Common myeloid progenitor, CD34-positive (primary cell): ENCODE measurements around the gene SMIM44.

Experiments
- CTCF ChIA-PET: fragments of 350-600 bp; sonication (Branson Sonifier 250); formaldehyde crosslinking; loops from one replicate; lab custom pipeline; 2021; ENCODE audit warnings: antibody characterized with exemption; lab: Charles Lee
- POLR2A ChIA-PET: fragments of 350-600 bp; sonication (Branson Sonifier 250); formaldehyde crosslinking; loops from one replicate; lab custom pipeline; 2021; ENCODE audit warnings: antibody characterized with exemption; lab: Charles Lee
- DNase-seq, 3 donors: peaks; one replicate each; pipeline versions ENCODE4 v3.0.0 to v3.0.0-alpha.2; 2013
- H3K27ac ChIP-seq, 2 experiments: 1 replicate in 1 of 2; 2 replicates in 1 of 2; pipeline ENCODE4 v1.7.0; 2013; ENCODE audit warnings: inconsistent platforms in 2 of 2, low read length in 2 of 2, mild to moderate bottlenecking in 2 of 2, low read depth in 1 of 2, moderate library complexity in 1 of 2; ENCODE audit not compliant: severe bottlenecking in 2 of 2, insufficient read depth in 1 of 2, poor library complexity in 1 of 2
- H3K27me3 ChIP-seq, 5 experiments: replicated peaks in 2 of 5; 1 replicate in 3 of 5; 2 replicates in 2 of 5; pipeline versions ENCODE4 v1.6.1 to v1.7.0; 2013; ENCODE audit warnings: low read length in 4 of 5, mild to moderate bottlenecking in 2 of 5, moderate library complexity in 2 of 5, inconsistent platforms in 1 of 5; ENCODE audit not compliant: insufficient read depth in 5 of 5, control insufficient read depth in 4 of 5
- H3K36me3 ChIP-seq, 4 experiments: 1 replicate in 2 of 4; 2 replicates in 2 of 4; pipeline versions ENCODE4 v1.6.1 to v1.7.0; 2013; ENCODE audit warnings: low read length in 3 of 4, control low read depth in 1 of 4, mild to moderate bottlenecking in 1 of 4; ENCODE audit not compliant: control insufficient read depth in 4 of 4, insufficient read depth in 4 of 4
- H3K4me1 ChIP-seq, 4 experiments: 1 replicate in 3 of 4; 2 replicates in 1 of 4; pipeline versions ENCODE4 v1.6.1 to v1.7.1; 2013; ENCODE audit warnings: low read length in 3 of 4, mild to moderate bottlenecking in 3 of 4, control low read depth in 1 of 4, inconsistent platforms in 1 of 4, moderate library complexity in 1 of 4; ENCODE audit not compliant: control insufficient read depth in 4 of 4, insufficient read depth in 4 of 4; ENCODE audit errors: control extremely low read depth in 1 of 4
- H3K4me3 ChIP-seq, 7 experiments: 1 replicate in 4 of 7; 2 replicates in 3 of 7; pipeline versions ENCODE4 v1.5.1 to v1.7.0; 2013; ENCODE audit warnings: mild to moderate bottlenecking in 7 of 7, low read length in 6 of 7, moderate library complexity in 6 of 7, inconsistent platforms in 2 of 7, low read depth in 2 of 7, control low read depth in 1 of 7; ENCODE audit not compliant: insufficient read depth in 4 of 7, control insufficient read depth in 1 of 7; ENCODE audit errors: extremely low read depth in 1 of 7
- H3K9me3 ChIP-seq, 5 experiments: 1 replicate in 4 of 5; 2 replicates in 1 of 5; pipeline versions ENCODE4 v1.6.1 to v1.7.1; 2013; ENCODE audit warnings: low read length in 4 of 5, mild to moderate bottlenecking in 2 of 5, inconsistent platforms in 1 of 5, low read depth in 1 of 5, moderate library complexity in 1 of 5; ENCODE audit not compliant: control insufficient read depth in 4 of 5, insufficient read depth in 2 of 5; ENCODE audit errors: control extremely low read depth in 1 of 5
- whole genome bisulfite sequencing: methylation state at CpG from one replicate; pipeline ENCODE4 v1.1.5; 2013; ENCODE audit not compliant: insufficient coverage; 5-methylcytosine and 5-hydroxymethylcytosine counted together

The SMIM44 gene

DNA sequence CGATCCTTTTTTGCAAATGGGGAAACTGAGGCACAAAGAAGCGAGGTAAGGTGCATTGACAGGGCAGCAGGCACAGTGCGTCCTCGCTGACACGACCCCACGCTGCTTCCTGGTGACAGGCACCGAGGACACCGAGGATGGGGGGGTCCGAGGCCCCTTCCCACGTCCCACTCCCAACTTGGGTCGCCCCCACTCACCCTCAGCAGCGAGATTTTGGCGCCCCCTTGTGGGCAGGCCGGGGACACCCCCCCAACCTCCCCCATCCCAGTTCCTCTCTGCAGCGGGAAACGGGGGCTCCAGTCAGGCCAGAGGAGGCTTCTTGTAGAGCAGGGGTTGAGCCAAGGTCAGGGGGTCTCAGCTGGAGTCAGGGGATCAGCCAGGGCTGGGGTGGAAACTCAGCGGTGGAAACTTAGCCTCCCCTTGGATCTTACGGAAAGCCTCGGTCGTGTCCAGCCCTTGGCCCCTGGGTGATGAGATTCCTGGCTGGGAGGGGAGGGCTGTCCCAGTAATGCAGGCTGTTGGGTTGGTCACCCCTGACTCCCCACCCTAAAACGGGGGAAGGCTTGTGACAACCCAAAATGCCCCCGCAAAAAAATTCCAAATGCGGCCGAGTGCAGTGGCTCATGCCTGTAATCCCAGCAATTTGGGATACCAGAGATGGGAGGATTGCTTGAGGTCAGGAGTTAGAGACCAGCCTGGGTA is 11.1 kb downstream of the SMIM44 start:
- Histone ChIP-seq H3K4me3 (no peak overlapping the region), H3K27ac (no peak overlapping the region), H3K4me1 (peaks cover 0 to 7% (median 3%) of the 10 kb centered on the region in 4 experiments), H3K27me3 (no peaks in the 10 kb centered on the region), H3K9me3 (peaks cover 0 to 8% (median 7%) of the 10 kb centered on the region in 5 experiments), H3K36me3 (peaks cover 4 to 34% (median 22%) of the 10 kb centered on the region in 4 experiments)
- CTCF ChIA-PET = interaction anchor here (0.8 to 5.1 kb wide), 19 partner anchors 8 to 177 kb away, joined by 3 to 33 read pairs (median 4); partner anchors contain the start of genes DOHH and SMIM44
- POLR2A ChIA-PET = interaction anchor here (0.6 kb wide), 1 partner anchor 1678 kb away, joined by 3 read pairs; no protein-coding TSS in a partner anchor
- 65% methylated on average over 8 of the region's 24 CpGs for WGBS
- DNase-seq = peak in 2 of 3 donors; percentile 41 to 52

DNA sequence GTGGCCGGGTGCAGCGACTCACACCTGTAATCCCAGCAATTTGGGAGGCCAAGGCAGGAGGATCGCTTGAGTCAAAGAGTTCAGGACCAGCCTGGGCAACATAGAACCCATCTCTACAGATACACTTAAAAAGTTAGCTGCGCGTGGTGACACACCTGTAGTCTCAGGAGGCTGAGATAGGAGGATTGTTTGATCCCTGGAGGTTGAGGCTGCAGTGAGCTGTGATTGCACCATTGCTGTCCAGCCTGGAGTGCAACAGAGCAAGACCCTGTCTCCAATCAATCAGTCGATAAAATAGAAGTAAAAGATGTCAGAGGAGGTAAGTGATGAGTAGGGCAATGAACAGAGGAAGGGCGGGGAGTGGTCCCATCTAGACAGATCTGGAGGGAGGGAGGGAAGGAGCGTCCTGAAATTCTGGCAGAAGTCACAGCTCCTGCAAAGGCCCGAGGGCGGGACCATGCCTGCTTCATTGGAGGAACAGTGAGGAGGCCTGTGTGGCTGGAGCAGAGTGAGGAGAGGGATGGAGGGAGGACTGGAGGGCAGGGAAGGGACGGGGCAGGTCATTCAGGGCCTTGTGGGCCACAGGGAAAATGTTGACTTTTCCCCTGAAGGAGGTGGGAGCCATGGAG is 12.6 kb downstream of the SMIM44 start:
- no peak for DNase-seq
- Histone ChIP-seq H3K4me1 (peaks cover 0 to 4% (median 3%) of the 10 kb centered on the region in 4 experiments), H3K27me3 (no peaks in the 10 kb centered on the region), H3K27ac (no peak overlapping the region), H3K4me3 (no peak overlapping the region), H3K36me3 (peaks cover 4 to 35% (median 17%) of the 10 kb centered on the region in 4 experiments), H3K9me3 (peaks cover 0 to 10% (median 7%) of the 10 kb centered on the region in 5 experiments)
- WGBS = 83% methylated on average over 8 of the region's 11 CpGs
- POLR2A ChIA-PET = no interaction called here
- CTCF ChIA-PET = interaction anchor here (0.7 to 5.1 kb wide), 10 partner anchors 9 to 144 kb away, joined by 3 to 33 read pairs (median 4); partner anchors contain the start of gene SMIM44

DNA sequence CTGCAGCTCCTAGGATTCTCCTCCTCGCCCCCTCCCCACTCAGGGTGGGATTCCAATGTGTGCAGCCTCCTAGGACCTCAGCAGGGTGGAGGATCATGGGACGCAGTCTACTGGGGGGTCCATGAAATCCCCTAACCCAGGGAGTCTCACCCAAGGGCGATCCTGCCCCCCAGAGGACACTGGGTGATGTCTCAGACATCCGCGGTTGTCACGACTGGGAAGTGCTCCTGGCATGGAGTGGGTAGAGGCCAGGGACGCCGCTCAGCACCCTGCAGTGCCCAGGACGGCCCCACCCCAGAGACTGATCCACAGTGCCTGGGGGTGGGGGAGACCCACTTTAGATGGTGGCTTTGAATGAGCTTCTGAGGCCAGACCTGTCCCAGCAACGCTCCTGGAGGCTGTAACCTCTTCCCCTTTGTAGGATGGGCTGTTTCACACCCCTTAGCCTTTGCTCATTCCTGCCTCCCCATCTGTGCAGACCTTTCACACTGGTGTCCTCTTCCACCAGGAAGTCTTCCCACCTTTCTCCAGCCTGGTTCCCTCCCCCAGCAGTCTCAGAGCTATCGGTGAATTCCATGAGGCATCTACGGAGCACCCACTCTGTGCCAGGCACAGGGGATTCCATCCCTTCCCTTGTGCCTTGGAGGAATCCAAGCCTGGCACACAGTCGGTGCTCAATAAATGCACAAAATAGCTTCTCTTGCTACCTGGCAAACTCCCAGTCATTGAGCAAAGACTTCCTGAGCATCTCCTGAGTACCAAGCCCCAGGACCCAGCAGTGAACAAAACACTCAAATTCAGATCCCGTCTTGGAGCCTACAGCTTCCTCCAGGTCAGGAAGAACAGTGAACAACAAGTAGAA is 13.4 kb downstream of the SMIM44 start:
- ChIA-PET CTCF (interaction anchor here (0.7 to 5.1 kb wide), 13 partner anchors 9 to 1052 kb away, joined by 3 to 33 read pairs (median 4); partner anchors contain the start of gene SMIM44), POLR2A (interaction anchor here (0.6 kb wide), 1 partner anchor 1631 kb away, joined by 5 read pairs; no protein-coding TSS in a partner anchor)
- no peaks in the 10 kb centered on the region for H3K27me3 ChIP-seq
- peaks cover 4 to 31% (median 10%) of the 10 kb centered on the region in 4 experiments for H3K36me3 ChIP-seq
- no peak for DNase-seq
- no peak overlapping the region for H3K27ac ChIP-seq
- peaks cover 0 to 4% (median 3%) of the 10 kb centered on the region in 4 experiments for H3K4me1 ChIP-seq
- WGBS = 69% methylated on average over 12 of the region's 14 CpGs
- no peak overlapping the region for H3K4me3 ChIP-seq
- H3K9me3 ChIP-seq = peaks cover 0 to 10% (median 7%) of the 10 kb centered on the region in 5 experiments

DNA sequence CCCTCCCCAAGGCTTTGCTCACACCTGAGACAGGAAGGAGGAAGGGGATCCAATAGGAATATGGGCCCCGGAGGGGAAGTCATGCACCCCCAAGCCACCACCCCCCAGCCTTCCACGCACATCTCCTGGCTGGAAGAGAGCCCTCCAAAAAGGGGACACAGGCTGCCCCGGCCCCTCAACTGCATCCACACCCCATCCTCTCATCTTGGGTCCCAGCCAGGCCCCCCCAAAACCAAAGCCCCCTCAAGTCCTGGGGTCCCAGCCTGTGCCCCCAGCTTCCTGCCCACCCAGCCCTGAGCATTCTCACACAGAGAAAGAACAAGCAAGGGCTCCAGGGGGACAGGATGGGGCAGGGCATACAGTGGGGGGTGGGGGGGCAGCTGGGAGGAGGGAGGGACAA is 15.0 kb downstream of the SMIM44 start:
- 100% methylated on average over 1 of the region's 3 CpGs for WGBS
- Histone ChIP-seq H3K4me3 (no peak overlapping the region), H3K9me3 (peaks cover 0 to 10% (median 7%) of the 10 kb centered on the region in 5 experiments), H3K4me1 (peaks cover 0 to 4% (median 2%) of the 10 kb centered on the region in 4 experiments), H3K27me3 (no peaks in the 10 kb centered on the region), H3K36me3 (peaks cover 0 to 21% (median 4%) of the 10 kb centered on the region in 4 experiments), H3K27ac (no peak overlapping the region)
- CTCF ChIA-PET = interaction anchor here (1.3 kb wide), 1 partner anchor 160 kb away, joined by 3 read pairs; no protein-coding TSS in a partner anchor
- POLR2A ChIA-PET = no interaction called here
- DNase-seq = no peak

DNA sequence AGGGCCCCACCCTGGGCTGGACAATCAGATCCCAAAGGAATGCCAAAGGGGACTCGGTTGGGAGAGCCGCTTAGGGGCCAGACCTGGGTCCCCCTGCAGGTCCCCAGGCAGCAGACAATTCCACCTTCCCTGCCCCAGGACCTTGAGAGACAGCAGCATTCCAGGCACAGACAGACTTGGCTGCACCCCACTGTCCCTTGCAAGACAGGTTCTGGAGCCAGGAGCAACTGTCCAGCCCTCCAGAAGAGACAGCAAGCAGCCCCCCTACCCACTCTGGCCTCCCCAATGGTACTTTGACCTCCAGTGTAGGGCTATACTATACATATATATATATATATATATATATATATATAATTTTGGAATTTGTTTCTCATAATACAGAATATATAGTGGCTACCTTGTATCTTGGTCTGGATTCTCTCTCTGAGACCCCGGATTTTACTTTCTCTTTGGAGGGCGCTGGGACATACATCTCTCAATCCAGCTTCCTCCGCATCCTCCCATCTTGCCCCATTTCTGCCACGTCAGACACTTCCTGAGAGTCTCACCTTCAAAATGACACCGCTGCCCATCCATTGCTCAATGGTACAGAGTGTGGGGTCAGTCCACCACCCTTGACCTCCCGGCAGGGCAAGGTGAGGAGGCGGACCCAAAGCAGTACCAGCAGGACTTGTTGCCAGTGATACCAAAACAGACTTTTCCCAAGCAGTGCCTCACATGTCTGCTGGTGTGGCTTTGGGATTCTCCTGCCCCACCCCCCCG is 15.6 kb downstream of the SMIM44 start:
- H3K27ac ChIP-seq = no peak overlapping the region
- peak in 1 of 3 donors; percentile 30 for DNase-seq
- CTCF ChIA-PET = interaction anchor here (1.3 kb wide), 2 partner anchors 144 to 159 kb away, joined by 3 to 4 read pairs; no protein-coding TSS in a partner anchor
- H3K36me3 ChIP-seq = peaks cover 0 to 27% (median 8%) of the 10 kb centered on the region in 4 experiments
- H3K4me1 ChIP-seq = peaks cover 0 to 4% (median 2%) of the 10 kb centered on the region in 4 experiments
- no peaks in the 10 kb centered on the region for H3K27me3 ChIP-seq
- no peak overlapping the region for H3K4me3 ChIP-seq
- 76% methylated on average over 2 of the region's 10 CpGs for WGBS
- POLR2A ChIA-PET = no interaction called here
- peaks cover 0 to 10% (median 7%) of the 10 kb centered on the region in 5 experiments for H3K9me3 ChIP-seq

DNA sequence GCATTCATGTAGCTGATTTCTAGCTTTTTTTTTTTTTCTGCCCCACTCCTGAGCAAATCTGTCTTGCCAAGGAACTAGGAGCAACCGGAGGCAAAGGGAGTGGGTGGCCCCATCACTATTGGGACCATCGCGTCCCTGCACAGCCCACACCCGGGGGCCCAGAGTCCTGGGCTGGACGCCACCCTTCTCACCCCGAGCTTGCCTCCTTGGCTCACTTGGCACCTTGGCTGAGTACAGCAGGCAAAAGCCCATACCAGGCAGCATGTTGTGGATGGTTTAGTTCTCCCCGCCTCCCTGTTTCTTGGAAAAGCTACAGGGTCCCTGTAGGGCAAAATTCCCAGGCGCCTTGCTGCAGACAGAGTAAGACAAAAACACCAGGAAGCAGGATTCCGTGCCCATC is 16.6 kb downstream of the SMIM44 start:
- Histone ChIP-seq H3K27ac (no peak overlapping the region), H3K9me3 (peaks cover 0 to 10% (median 7%) of the 10 kb centered on the region in 5 experiments), H3K27me3 (no peaks in the 10 kb centered on the region), H3K4me1 (no peaks in the 10 kb centered on the region), H3K36me3 (peaks cover 0 to 31% (median 11%) of the 10 kb centered on the region in 4 experiments), H3K4me3 (no peak overlapping the region)
- WGBS = 98% methylated on average over 7 of the region's 9 CpGs
- no peak for DNase-seq
- POLR2A ChIA-PET = no interaction called here
- CTCF ChIA-PET = interaction anchor here (1.3 kb wide), 1 partner anchor 143 kb away, joined by 4 read pairs; no protein-coding TSS in a partner anchor
